A549 (cell line): ENCODE data around the gene TAS1R3. TPM values are rescaled to one million over a fixed set of nuclear protein-coding genes. Genes with fewer than 3 reads are reported as not detected.

Experiments
- ATAC-seq, 2 experiments: fragments of 200-7000 bp in 1 of 2; fragments of >200 bp in 1 of 2; cut with Nextera tagmentation in 1 of 2; cut with Tn5 transposase in 1 of 2; 3 replicates each; pipeline versions ENCODE4 v1.8.0 to v1.9.1; 2018 to 2020; ENCODE audit warnings: mild to moderate bottlenecking in 1 of 2, moderate library complexity in 1 of 2
- CTCF ChIA-PET: fragments of 300-600 bp; sonication (Branson Sonifier 250); formaldehyde crosslinking; extraction: SDS; loops from one replicate; lab custom pipeline; 2021; ENCODE audit warnings: antibody characterized with exemption, inconsistent platforms; lab: Yijun Ruan, JAX
- POLR2A ChIA-PET: fragments of 350-600 bp; formaldehyde crosslinking; extraction: SDS; loops from one replicate; lab custom pipeline; 2021; ENCODE audit warnings: antibody characterized with exemption, inconsistent platforms; lab: Yijun Ruan, JAX
- DNase-seq, 2 experiments: peaks; one replicate each; pipeline versions ENCODE4 v3.0.0 to v3.0.0-alpha.2; 2011 to 2016; ENCODE audit warnings: low read depth in 1 of 2, low spot score in 1 of 2
- FAIRE-seq: peaks from 2 replicates; lab custom pipeline; 2011; peaks lifted over from hg19 to GRCh38; lab: Jason Lieb, UNC
- H3K27ac ChIP-seq, 2 experiments: fragments of >200 bp; sonication (Bioruptor Twin); formaldehyde crosslinking; 3 replicates each; pipeline ENCODE4 v1.5.1; 2016 to 2017
- H3K4me1 ChIP-seq: fragments of >200 bp; sonication (Bioruptor Twin); formaldehyde crosslinking; 3 replicates; pipeline ENCODE4 v1.6.1; 2016
- H3K4me2 ChIP-seq: fragments of >200 bp; sonication (Bioruptor Twin); formaldehyde crosslinking; 3 replicates; pipeline ENCODE4 v1.6.1; 2016
- H3K4me3 ChIP-seq: fragments of >200 bp; sonication (Bioruptor Twin); formaldehyde crosslinking; 3 replicates; pipeline ENCODE4 v1.5.1; 2016
- H3K9me3 ChIP-seq: fragments of >200 bp; sonication (Bioruptor Twin); formaldehyde crosslinking; 3 replicates; pipeline ENCODE4 v1.6.1; 2016
- ATOH8 ChIP-seq: fragments of 250-450 bp; sonication (Bioruptor Pico); IDR thresholded peaks from 2 replicates; pipeline ENCODE4 v1.5.0; 2020; ENCODE audit warnings: low read depth, mild to moderate bottlenecking, moderate library complexity
- BHLHE40 ChIP-seq: IDR thresholded peaks from 2 replicates; pipeline ENCODE4 v1.6.1; 2012; ENCODE audit warnings: low read depth, low read length, inconsistent platforms
- CBX2 ChIP-seq: fragments of 200-600 bp; sonication (generic); IDR thresholded peaks from 2 replicates; pipeline ENCODE4 v1.6.1; 2016; ENCODE audit warnings: low read depth, mild to moderate bottlenecking, borderline replicate concordance
- CBX8 ChIP-seq: fragments of 200-600 bp; sonication (generic); IDR thresholded peaks from 2 replicates; pipeline ENCODE4 v1.6.1; 2016
- CHD2 ChIP-seq: fragments of 150-350 bp; IDR thresholded peaks from 2 replicates; pipeline ENCODE4 v1.6.1; 2014; ENCODE audit warnings: low read length; ENCODE audit not compliant: partially characterized antibody
- CHD4 ChIP-seq: fragments of 200-600 bp; sonication (generic); IDR thresholded peaks from 2 replicates; pipeline ENCODE4 v1.6.1; 2016; ENCODE audit warnings: antibody characterized with exemption, mild to moderate bottlenecking, borderline replicate concordance
- CTCF ChIP-seq: fragments of >200 bp; sonication (Bioruptor Twin); formaldehyde crosslinking; IDR thresholded peaks from 3 replicates; pipeline ENCODE4 v1.5.1; 2016
- E2F6 ChIP-seq: IDR thresholded peaks from 2 replicates; pipeline ENCODE4 v1.6.1; 2012; ENCODE audit warnings: low read depth, borderline replicate concordance
- EHF ChIP-seq: fragments of 250-450 bp; sonication (Bioruptor Pico); IDR thresholded peaks from 2 replicates; pipeline ENCODE4 v1.5.0; 2020; ENCODE audit warnings: mild to moderate bottlenecking
- ELK1 ChIP-seq: fragments of 150-350 bp; IDR thresholded peaks from 2 replicates; pipeline ENCODE4 v1.6.1; 2014; ENCODE audit warnings: low read depth, mild to moderate bottlenecking, low read length
- EP300 ChIP-seq, 2 experiments: fragments of >200 bp; sonication (Bioruptor Twin); formaldehyde crosslinking; IDR thresholded peaks; 2 replicates in 1 of 2; 3 replicates in 1 of 2; pipeline ENCODE4 v1.6.1; 2016 to 2017
- ESRRA ChIP-seq: fragments of 150-350 bp; IDR thresholded peaks from 2 replicates; pipeline ENCODE4 v1.6.1; 2014; ENCODE audit warnings: mild to moderate bottlenecking, low read length, borderline replicate concordance
- FOSL2 ChIP-seq, 2 experiments: fragments of 450-650 bp in 1 of 2; fragments of >200 bp in 1 of 2; sonication (Bioruptor Twin) in 1 of 2; formaldehyde crosslinking; IDR thresholded peaks; 2 replicates each; pipeline versions ENCODE4 v1.5.0 to v1.6.1; 2016 to 2020; ENCODE audit warnings: mild to moderate bottlenecking in 1 of 2, moderate library complexity in 1 of 2
- FOXS1 ChIP-seq: fragments of 250-450 bp; sonication (Bioruptor Pico); IDR thresholded peaks from 2 replicates; pipeline ENCODE4 v1.5.0; 2020; ENCODE audit warnings: mild to moderate bottlenecking, moderate library complexity
- GATA3 ChIP-seq: IDR thresholded peaks from 2 replicates; pipeline ENCODE4 v1.6.1; 2012; ENCODE audit warnings: borderline replicate concordance
- HDAC2 ChIP-seq: fragments of 200-600 bp; sonication (generic); IDR thresholded peaks from 2 replicates; pipeline ENCODE4 v1.6.1; 2016
- HEYL ChIP-seq: fragments of 250-450 bp; sonication (Bioruptor Pico); IDR thresholded peaks from 2 replicates; pipeline ENCODE4 v1.8.0; 2021; ENCODE audit warnings: mild to moderate bottlenecking, moderate library complexity
- HMGXB4 ChIP-seq: fragments of 250-450 bp; sonication (Bioruptor Pico); IDR thresholded peaks from 2 replicates; pipeline ENCODE4 v1.5.0; 2021; ENCODE audit warnings: mild to moderate bottlenecking, moderate library complexity, borderline replicate concordance
- HOXA7 ChIP-seq: fragments of 250-450 bp; sonication (Bioruptor Pico); IDR thresholded peaks from 2 replicates; pipeline ENCODE4 v1.5.0; 2020; ENCODE audit warnings: mild to moderate bottlenecking, moderate library complexity
- HOXB13 ChIP-seq: fragments of 250-450 bp; sonication (Bioruptor Pico); IDR thresholded peaks from 2 replicates; pipeline ENCODE4 v1.5.0; 2020; ENCODE audit warnings: low read depth, mild to moderate bottlenecking, moderate library complexity
- HOXB5 ChIP-seq: fragments of 250-450 bp; sonication (Bioruptor Pico); IDR thresholded peaks from 2 replicates; pipeline ENCODE4 v1.5.0; 2020; ENCODE audit warnings: mild to moderate bottlenecking, moderate library complexity
- JUNB ChIP-seq: fragments of >200 bp; sonication (Bioruptor Twin); formaldehyde crosslinking; IDR thresholded peaks from 2 replicates; pipeline ENCODE4 v1.6.1; 2016
- MAX ChIP-seq: IDR thresholded peaks from 2 replicates; pipeline ENCODE4 v1.6.1; 2012
- PBX3 ChIP-seq: IDR thresholded peaks from 2 replicates; pipeline ENCODE4 v1.6.1; 2012
- POLR2A ChIP-seq: IDR thresholded peaks from 2 replicates; pipeline ENCODE4 v1.6.1; 2012; ENCODE audit warnings: mild to moderate bottlenecking, low read length
- RNF2 ChIP-seq: fragments of 200-600 bp; sonication (generic); IDR thresholded peaks from 2 replicates; pipeline ENCODE4 v1.6.1; 2016; ENCODE audit warnings: low read depth, mild to moderate bottlenecking, antibody characterized with exemption, moderate library complexity, borderline replicate concordance
- SREBF2 ChIP-seq: fragments of 450-650 bp; IDR thresholded peaks from 2 replicates; pipeline ENCODE4 v1.6.1; 2014; ENCODE audit warnings: mild to moderate bottlenecking, moderate library complexity
- USF2 ChIP-seq: fragments of 450-650 bp; IDR thresholded peaks from 2 replicates; pipeline ENCODE4 v1.6.1; 2014; ENCODE audit warnings: antibody characterized with exemption
- ZC3H11A ChIP-seq: fragments of 450-650 bp; IDR thresholded peaks from 2 replicates; pipeline ENCODE4 v1.6.1; 2014; ENCODE audit warnings: antibody characterized with exemption, mild to moderate bottlenecking
- ZFP36 ChIP-seq: fragments of 450-650 bp; IDR thresholded peaks from 2 replicates; pipeline ENCODE4 v1.6.1; 2014; ENCODE audit warnings: borderline replicate concordance; ENCODE audit not compliant: partially characterized antibody
- ZNF302 ChIP-seq: fragments of 250-450 bp; sonication (Bioruptor Pico); IDR thresholded peaks from 2 replicates; pipeline ENCODE4 v1.9.0; 2021; ENCODE audit warnings: inconsistent platforms, mild to moderate bottlenecking, moderate library complexity
- ZSCAN20 ChIP-seq: fragments of 250-450 bp; sonication (Bioruptor Pico); IDR thresholded peaks from 2 replicates; pipeline ENCODE4 v1.8.0; 2022; ENCODE audit warnings: mild to moderate bottlenecking, moderate library complexity
- WGBS: methylation state at CpG from one replicate; pipeline ENCODE4 v1.1.6; 2017; ENCODE audit errors: missing lambda C conversion rate; 5-methylcytosine and 5-hydroxymethylcytosine counted together
- polyA plus RNA-seq, 4 experiments: library from polyadenylated mRNA; depleted of rRNA in 3 of 4; stranded (reverse); fragments of >200 nt; fragmentation: RNase III in 1 of 4; extraction: RNeasy Plus Mini Kit Qiagen cat#74134 plus additional on column Dnase treatment in 1 of 4; gene quantifications; 2 replicates in 3 of 4; 3 replicates in 1 of 4; pipeline ENCODE4 v1.2.3, GENCODE V29; 2011 to 2017

TAS1R3 gene
- polyA plus RNA-seq, 2 of the 4 experiments (the other 2 are of a cell fraction), result 0.05 to 0.15 TPM

- Histone ChIP-seq H3K4me2 (peak within 1 kb of the TSS; percentile 89), H3K4me1 (peaks cover 14% of the 10 kb centered on the region), H3K4me3 (peak within 1 kb of the TSS; percentile 94), H3K27ac (peak within 1 kb of the TSS; percentile 96 to 98), H3K9me3 (no peaks in the 10 kb centered on the region)
- no peak for FAIRE-seq
- POLR2A ChIA-PET, result interaction anchor here (0.6 to 2.3 kb wide), 11 partner anchors 9 to 279 kb away, joined by 3 to 20 read pairs (median 4); partner anchors contain the start of genes CCNL2 and MRPL20
- WGBS, result 1% methylated on average over 14 of the region's 85 CpGs
- DNase-seq, result peak; percentile 96 to 99
- CTCF ChIA-PET, result interaction anchor here (0.6 to 2.6 kb wide), 8 partner anchors 10 to 130 kb away, joined by 3 to 10 read pairs (median 4); partner anchors contain the start of gene DVL1
- peak; percentile 93 to 95 for ATAC-seq
- TF ChIP-seq FOXS1 (peak; percentile 58), POLR2A (peak; percentile 45; the same call in 1 of the 2 replicates), CBX2 (no peak), USF2 (no peak), ZNF302 (CRISPR knock-in tag) (no peak), HDAC2 (no peak), ESRRA (no peak), E2F6 (no peak), ZFP36 (no peak), HOXB13 (no peak), CHD2 (peak; percentile 87), CHD4 (no peak), ELK1 (peak; percentile 51; the same call in 1 of the 2 replicates), EHF (CRISPR knock-in tag) (peak; percentile 61; the same call in 1 of the 2 replicates), CTCF (no peak), GATA3 (peak; percentile 53; the same call in 1 of the 2 replicates), HMGXB4 (CRISPR knock-in tag) (peak; percentile 75; the same call in 1 of the 2 replicates), ZSCAN20 (no peak), EP300 (IDR thresholded peaks at IDR 0.05) (no peak), ATOH8 (CRISPR knock-in tag) (no peak), CBX8 (no peak), HOXB5 (no peak), SREBF2 (no peak), HEYL (CRISPR knock-in tag) (no peak), BHLHE40 (no peak), ZC3H11A (no peak), JUNB (no peak), MAX (peak; percentile 87), HOXA7 (CRISPR knock-in tag) (no peak), PBX3 (no peak; the same call in 1 of the 2 replicates), RNF2 (no peak), FOSL2 (IDR thresholded peaks at IDR 0.05) (no peak), FOSL2 (CRISPR knock-in tag; IDR thresholded peaks at IDR 0.05) (peak; percentile 44)
Observed at GRCh38 chr1:1374929-1375662, 44.0 kb downstream of the TAS1R3 start, which contains the start of gene AURKAIP1. TSS of gene AURKAIP1 (minus strand) at chr1:1375207. CDS start at chr1:1374756, 451 bp downstream.
